LNCAP (cell line): ENCODE results near the gene XPNPEP1.

Experiments used
- TF ChIP-seq, protein P1 (sequence below): fragments of 450-650 bp; IDR thresholded peaks from 2 replicates; pipeline ENCODE4 v1.5.1; 2017; ENCODE audit warnings: mild to moderate bottlenecking

XPNPEP1 gene

DNA sequence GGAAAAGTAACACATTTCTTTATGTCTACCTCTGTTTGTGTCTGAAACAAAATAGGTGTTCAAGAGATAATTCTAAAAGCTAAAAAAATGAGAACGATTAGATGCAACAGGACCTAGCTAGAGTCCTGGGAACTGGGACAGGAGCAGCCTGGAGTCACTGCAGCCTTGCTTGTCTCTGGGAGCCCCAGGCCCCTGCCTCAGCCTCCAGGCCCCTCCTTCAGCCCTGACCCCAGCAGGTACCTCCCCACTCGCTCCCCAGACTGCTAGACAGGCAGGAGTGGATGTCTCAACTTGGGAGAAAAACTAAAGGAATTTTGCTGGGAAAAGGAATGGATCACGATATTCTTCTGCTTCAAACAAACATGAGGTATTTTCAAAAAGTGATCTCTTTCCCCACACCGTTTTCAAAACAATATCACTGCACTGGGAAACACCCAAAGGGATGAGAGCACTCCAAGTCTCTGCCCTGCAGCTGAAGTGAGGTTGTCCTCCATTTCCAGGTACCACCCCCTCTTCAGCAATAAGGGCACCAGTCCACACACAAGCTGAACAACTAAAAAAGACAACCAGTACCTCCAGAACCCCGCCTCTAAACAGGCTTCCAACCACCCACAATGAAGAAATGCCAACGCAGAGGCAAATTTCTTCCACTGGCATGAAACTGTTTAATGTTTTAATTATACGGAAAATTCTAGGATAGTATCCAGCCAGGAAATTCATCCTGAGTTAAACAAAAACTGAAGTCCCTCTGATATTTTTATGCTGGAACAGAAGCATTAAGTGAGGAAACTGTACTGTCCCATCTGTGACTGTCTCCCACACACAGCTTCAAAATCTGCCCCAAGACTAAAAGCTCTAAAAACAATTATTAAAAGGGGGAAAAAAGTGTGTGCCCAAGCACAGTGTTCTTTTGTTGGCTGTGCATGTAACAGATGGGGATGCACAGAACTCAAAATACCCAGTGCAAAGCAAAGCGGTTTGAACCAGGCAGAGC lies 47.2 kb downstream of the XPNPEP1 start:
- TF ChIP-seq, protein P1, sequence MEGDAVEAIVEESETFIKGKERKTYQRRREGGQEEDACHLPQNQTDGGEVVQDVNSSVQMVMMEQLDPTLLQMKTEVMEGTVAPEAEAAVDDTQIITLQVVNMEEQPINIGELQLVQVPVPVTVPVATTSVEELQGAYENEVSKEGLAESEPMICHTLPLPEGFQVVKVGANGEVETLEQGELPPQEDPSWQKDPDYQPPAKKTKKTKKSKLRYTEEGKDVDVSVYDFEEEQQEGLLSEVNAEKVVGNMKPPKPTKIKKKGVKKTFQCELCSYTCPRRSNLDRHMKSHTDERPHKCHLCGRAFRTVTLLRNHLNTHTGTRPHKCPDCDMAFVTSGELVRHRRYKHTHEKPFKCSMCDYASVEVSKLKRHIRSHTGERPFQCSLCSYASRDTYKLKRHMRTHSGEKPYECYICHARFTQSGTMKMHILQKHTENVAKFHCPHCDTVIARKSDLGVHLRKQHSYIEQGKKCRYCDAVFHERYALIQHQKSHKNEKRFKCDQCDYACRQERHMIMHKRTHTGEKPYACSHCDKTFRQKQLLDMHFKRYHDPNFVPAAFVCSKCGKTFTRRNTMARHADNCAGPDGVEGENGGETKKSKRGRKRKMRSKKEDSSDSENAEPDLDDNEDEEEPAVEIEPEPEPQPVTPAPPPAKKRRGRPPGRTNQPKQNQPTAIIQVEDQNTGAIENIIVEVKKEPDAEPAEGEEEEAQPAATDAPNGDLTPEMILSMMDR = no peak

DNA sequence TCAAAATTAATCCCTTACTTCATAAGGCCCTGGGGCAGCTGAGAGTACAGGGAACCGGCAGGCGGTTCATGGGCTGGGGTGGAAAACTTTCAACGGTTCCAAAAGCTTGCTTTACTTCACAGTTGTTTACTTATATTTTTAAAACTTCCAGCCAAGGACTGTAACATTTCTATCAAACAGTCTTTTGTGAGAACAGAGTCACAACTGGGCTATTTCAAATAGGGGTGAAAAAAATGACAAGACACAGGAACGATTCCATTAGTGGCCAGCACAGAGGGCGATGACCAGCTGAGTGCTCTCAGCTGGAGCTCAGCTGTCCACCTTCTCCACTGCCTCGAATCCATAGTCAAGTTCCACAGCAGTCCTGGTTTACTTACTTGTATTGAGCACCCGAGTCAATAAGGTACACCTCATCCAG lies 48.2 kb downstream of the XPNPEP1 start:
- TF ChIP-seq, protein P1 = no peak

GRCh38 chr10:109871476-109871875 lies 51.8 kb downstream of the XPNPEP1 start:
- TF ChIP-seq, protein P1 = no peak

DNA sequence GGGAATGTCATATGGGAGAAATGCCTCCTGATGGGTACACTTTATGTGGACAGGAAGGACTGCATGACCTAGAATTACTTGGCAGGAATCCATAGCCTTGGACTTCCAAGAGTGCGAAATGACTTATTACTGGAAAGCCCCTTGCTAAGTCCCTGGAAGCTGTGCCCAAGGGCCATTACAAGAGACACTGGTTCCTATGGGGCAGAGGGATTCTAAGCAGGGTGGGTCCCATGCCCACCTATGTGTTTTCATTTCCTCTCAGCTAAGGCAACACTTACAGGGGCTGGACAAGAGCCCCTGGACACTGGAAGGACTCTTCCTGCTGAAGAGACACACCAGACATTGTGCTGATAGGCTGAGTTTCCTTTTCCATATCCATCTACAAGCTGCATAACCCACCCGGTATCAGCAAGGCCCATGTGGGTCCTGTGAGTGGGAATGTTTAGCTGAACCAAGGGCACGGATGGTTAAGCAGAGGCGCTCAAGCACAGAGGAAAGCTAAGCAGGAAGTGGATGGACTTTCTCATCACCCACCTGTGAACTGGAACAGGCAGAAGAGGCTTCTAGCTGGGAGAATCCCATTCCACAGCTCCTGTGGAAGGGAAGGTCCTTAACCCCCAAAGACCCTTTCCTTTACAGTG lies 56.2 kb downstream of the XPNPEP1 start:
- TF ChIP-seq, protein P1 = no peak

- TF ChIP-seq, protein P1 = peak; percentile 49
Observed at GRCh38 chr10:109866168-109866994, 56.9 kb downstream of the XPNPEP1 start.

GRCh38 chr10:109863775-109864174 lies 59.5 kb downstream of the XPNPEP1 start:
- TF ChIP-seq, protein P1 = no peak

DNA sequence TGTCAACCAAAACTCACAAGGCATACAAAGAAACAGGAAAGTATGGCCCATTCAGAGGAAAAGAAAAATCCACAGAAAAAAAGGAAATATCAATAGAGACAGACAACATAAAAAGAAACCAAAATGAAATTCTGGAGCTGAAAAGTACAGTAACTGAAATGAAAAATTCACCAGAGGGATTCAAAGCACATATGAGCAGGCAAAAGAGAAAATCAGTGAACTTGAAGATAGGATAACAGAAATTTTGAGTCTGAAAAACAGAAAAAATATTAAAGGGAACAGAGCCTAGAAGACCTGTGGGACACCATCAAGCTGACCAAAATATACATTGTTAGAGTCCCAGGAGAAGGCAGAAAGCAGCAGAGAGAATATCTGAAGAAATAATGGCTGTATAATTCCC lies 60.6 kb downstream of the XPNPEP1 start:
- TF ChIP-seq, protein P1 = no peak
